Upper lobe of left lung (tissue), 6 donors: ENCODE data around the gene AFAP1L1. TPM values are rescaled to one million over a fixed set of nuclear protein-coding genes. Genes with fewer than 3 reads are reported as not detected.
A peak's percentile ranks its signal among the peaks of the same experiment; 100 is the strongest.

Experiments used
- ATAC-seq, 2 donors: fragments of 200-7000 bp; cut with Tn5 transposase; one replicate each; pipeline ENCODE4 v1.9.1; 2022; ENCODE audit warnings: mild to moderate bottlenecking in 2 of 2, moderate library complexity in 2 of 2; ENCODE audit not compliant: low FRiP score in 2 of 2
- DNase-seq, 2 donors: peaks; one replicate each; pipeline ENCODE4 v3.0.0-alpha.2; 2019 to 2020
- H3K27ac ChIP-seq, 4 donors: fragments of 200-600 bp; sonication (generic); one replicate each; pipeline ENCODE4 v1.5.1; 2016 to 2019
- H3K27me3 ChIP-seq, 4 donors: fragments of 200-600 bp; sonication (generic); one replicate each; pipeline ENCODE4 v1.5.1; 2017 to 2019
- H3K36me3 ChIP-seq, 4 donors: fragments of 200-600 bp; sonication (generic); one replicate each; pipeline ENCODE4 v1.5.1; 2016 to 2019
- H3K4me1 ChIP-seq, 4 donors: fragments of 200-600 bp; sonication (generic); one replicate each; pipeline ENCODE4 v1.5.1; 2018 to 2019
- H3K4me3 ChIP-seq, 4 donors: fragments of 200-600 bp; sonication (generic); one replicate each; pipeline ENCODE4 v1.5.1; 2017 to 2019; ENCODE audit warnings: mild to moderate bottlenecking in 2 of 4, moderate library complexity in 1 of 4
- H3K9me3 ChIP-seq, 4 donors: fragments of 200-600 bp; sonication (generic); one replicate each; pipeline ENCODE4 v1.5.1; 2018 to 2019
- EP300 ChIP-seq, 4 donors: sonication (generic); formaldehyde crosslinking; IDR thresholded peaks; one replicate each; pipeline ENCODE4 v1.5.1; 2017; ENCODE audit warnings: antibody characterized with exemption in 4 of 4, control low read depth in 2 of 4
- POLR2A ChIP-seq, 4 donors: fragments of 450-650 bp; IDR thresholded peaks; one replicate each; pipeline ENCODE4 v1.5.1; 2016 to 2017; ENCODE audit warnings: antibody characterized with exemption in 4 of 4, mild to moderate bottlenecking in 2 of 4
- POLR2AphosphoS5 ChIP-seq, 2 donors: sonication (generic); formaldehyde crosslinking; IDR thresholded peaks; one replicate each; pipeline ENCODE4 v1.5.1; 2017; ENCODE audit warnings: antibody characterized with exemption in 2 of 2
- WGBS, 2 donors: methylation state at CpG; one replicate each; pipeline ENCODE4 v1.1.5; 2017 to 2018; 5-methylcytosine and 5-hydroxymethylcytosine counted together
- total RNA-seq, 6 donors: library from RNA; depleted of rRNA in 4 of 6; stranded (reverse); fragments of >200 nt in 4 of 6; gene quantifications; one replicate each; pipeline versions ENCODE4 v1.1.0 to v1.2.1, GENCODE V29; 2016 to 2021
- TF ChIP-seq, protein P1 (sequence below), 6 experiments: fragments of 450-650 bp in 4 of 6; fragments of 200-600 bp in 2 of 6; sonication (generic) in 2 of 6; IDR thresholded peaks; one replicate each; pipeline ENCODE4 v1.5.1; 2016 to 2019; ENCODE audit warnings: antibody characterized with exemption in 6 of 6
- donor health status: DM: no; HTN: no; CAD: no; lungs with moderate emphysema.
- donor health status: DM: no; HTN: yes; CAD: no; lungs with severe emphysema.

AFAP1L1 gene
- total RNA-seq, 6 donors from 2014 or later, result 15.1 to 40.8 (median 26.5) TPM

DNA sequence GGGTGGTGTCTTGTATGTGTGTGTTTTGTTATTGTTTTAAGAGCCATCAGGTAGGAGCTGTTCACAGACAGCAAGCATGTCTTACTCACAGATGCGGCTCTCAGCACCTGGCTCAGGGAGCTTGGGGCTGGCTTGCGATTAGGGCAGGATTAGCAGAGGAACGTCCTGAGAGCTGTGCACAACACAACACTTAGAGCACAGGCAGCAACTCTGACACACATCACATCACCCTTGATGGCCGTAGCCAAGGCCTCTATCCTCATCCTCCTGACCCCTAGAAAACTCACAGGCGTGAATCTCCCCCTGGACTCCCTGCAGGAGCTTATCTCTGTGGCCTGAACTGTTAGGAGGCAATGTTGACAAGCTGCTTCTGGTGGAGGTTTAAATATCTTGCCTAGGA is 114.5 kb downstream of the AFAP1L1 start:
- TF ChIP-seq, protein P1, sequence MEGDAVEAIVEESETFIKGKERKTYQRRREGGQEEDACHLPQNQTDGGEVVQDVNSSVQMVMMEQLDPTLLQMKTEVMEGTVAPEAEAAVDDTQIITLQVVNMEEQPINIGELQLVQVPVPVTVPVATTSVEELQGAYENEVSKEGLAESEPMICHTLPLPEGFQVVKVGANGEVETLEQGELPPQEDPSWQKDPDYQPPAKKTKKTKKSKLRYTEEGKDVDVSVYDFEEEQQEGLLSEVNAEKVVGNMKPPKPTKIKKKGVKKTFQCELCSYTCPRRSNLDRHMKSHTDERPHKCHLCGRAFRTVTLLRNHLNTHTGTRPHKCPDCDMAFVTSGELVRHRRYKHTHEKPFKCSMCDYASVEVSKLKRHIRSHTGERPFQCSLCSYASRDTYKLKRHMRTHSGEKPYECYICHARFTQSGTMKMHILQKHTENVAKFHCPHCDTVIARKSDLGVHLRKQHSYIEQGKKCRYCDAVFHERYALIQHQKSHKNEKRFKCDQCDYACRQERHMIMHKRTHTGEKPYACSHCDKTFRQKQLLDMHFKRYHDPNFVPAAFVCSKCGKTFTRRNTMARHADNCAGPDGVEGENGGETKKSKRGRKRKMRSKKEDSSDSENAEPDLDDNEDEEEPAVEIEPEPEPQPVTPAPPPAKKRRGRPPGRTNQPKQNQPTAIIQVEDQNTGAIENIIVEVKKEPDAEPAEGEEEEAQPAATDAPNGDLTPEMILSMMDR (IDR thresholded peaks at IDR 0.05), result no peak
- no peak for TF ChIP-seq POLR2A (IDR thresholded peaks at IDR 0.05)
- TF ChIP-seq POLR2AphosphoS5 (IDR thresholded peaks at IDR 0.05), result no peak
- no peak for TF ChIP-seq EP300 (IDR thresholded peaks at IDR 0.05)
- ATAC-seq (no peak), DNase-seq (no peak)
- H3K27me3 ChIP-seq, result no peaks in the 10 kb centered on the region
- 71 to 75% methylated on average over 3 to 5 of the region's 5 CpGs for WGBS, 2 donors
- H3K4me3 ChIP-seq, result no peak overlapping the region
- no peaks in the 10 kb centered on the region for H3K36me3 ChIP-seq
- H3K27ac ChIP-seq, result peak overlapping the region; percentile 13 to 75 (median 60)
- no peaks in the 10 kb centered on the region for H3K9me3 ChIP-seq
- H3K4me1 ChIP-seq, result peaks cover 20 to 49% (median 36%) of the 10 kb centered on the region in 4 donors

- H3K36me3 ChIP-seq, result no peaks in the 10 kb centered on the region
- peak overlapping the region; percentile 13 to 75 (median 49) for H3K27ac ChIP-seq
- WGBS, 2 donors, result 53 to 63% methylated on average over 9 of the region's 9 CpGs
- no peak overlapping the region for H3K4me3 ChIP-seq
- TF ChIP-seq, protein P1 (IDR thresholded peaks at IDR 0.05), result no peak
- TF ChIP-seq POLR2AphosphoS5 (IDR thresholded peaks at IDR 0.05), result peak in 1 of 2 donors; percentile 35
- no peak for TF ChIP-seq POLR2A (IDR thresholded peaks at IDR 0.05)
- TF ChIP-seq EP300 (IDR thresholded peaks at IDR 0.05), result no peak
- ATAC-seq, result peak in 1 of 2 donors; percentile 15
- H3K9me3 ChIP-seq, result no peaks in the 10 kb centered on the region
- DNase-seq, result no peak
- H3K4me1 ChIP-seq, result peaks cover 13 to 42% (median 30%) of the 10 kb centered on the region in 4 donors
- H3K27me3 ChIP-seq, result no peaks in the 10 kb centered on the region
Measured at GRCh38 chr5:149387081-149387631, 115.5 kb downstream of the AFAP1L1 start.

DNA sequence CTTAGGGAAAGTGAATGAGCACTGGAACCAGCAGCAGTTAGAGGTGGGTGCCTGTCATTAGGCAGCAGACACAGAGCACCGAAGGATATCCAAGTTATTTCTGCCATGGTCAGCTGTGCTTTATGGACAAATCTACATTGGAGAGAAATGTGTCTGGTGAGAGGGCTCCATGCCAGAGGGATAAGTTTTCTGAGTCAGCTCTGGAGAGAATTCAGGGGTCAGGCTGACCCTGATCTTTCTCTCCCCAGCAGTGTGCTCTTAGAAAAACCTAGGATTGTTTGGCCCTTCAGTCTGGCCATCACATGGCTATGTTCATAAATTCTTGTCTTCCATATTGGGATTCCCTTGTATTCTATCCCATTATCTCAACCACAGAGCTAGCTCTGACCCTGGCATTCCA is 116.3 kb downstream of the AFAP1L1 start:
- DNase-seq (no peak), ATAC-seq (no peak)
- Histone ChIP-seq H3K9me3 (no peaks in the 10 kb centered on the region), H3K4me3 (no peak overlapping the region), H3K36me3 (no peaks in the 10 kb centered on the region), H3K27me3 (no peaks in the 10 kb centered on the region), H3K27ac (peak overlapping the region; percentile 3 to 75 (median 46)), H3K4me1 (peaks cover 12 to 34% (median 26%) of the 10 kb centered on the region in 4 donors)
- TF ChIP-seq, protein P1 (IDR thresholded peaks at IDR 0.05), result no peak
- TF ChIP-seq POLR2AphosphoS5 (IDR thresholded peaks at IDR 0.05), result no peak
- WGBS, 2 donors, result 78 to 87% methylated on average over 1 of the region's 1 CpG

GRCh38 chr5:149388498-149389190 is 117.0 kb downstream of the AFAP1L1 start:
- Histone ChIP-seq H3K9me3 (no peaks in the 10 kb centered on the region), H3K4me3 (no peak overlapping the region), H3K4me1 (peaks cover 8 to 27% (median 20%) of the 10 kb centered on the region in 4 donors), H3K27ac (peak overlapping the region; percentile 3 to 75 (median 46)), H3K36me3 (no peaks in the 10 kb centered on the region), H3K27me3 (no peaks in the 10 kb centered on the region)
- TF ChIP-seq POLR2A (IDR thresholded peaks at IDR 0.05) (no peak), EP300 (IDR thresholded peaks at IDR 0.05) (no peak), POLR2AphosphoS5 (IDR thresholded peaks at IDR 0.05) (no peak)
- TF ChIP-seq, protein P1 (IDR thresholded peaks at IDR 0.05), result no peak
- ATAC-seq (no peak), DNase-seq (no peak)
- WGBS, 2 donors, result 70 to 74% methylated on average over 7 of the region's 7 CpGs
